ENCODE measurements around the gene MAP7. TPM values are rescaled to one million over a fixed set of nuclear protein-coding genes. Genes with fewer than 3 reads are reported as not detected.

MAP7 gene
- total and polyA plus RNA-seq, 2 donors (not counting 3 experiments of a cell fraction or from before 2014, with no cell fraction given), result 0.07 to 0.42 TPM

- H3K36me3 ChIP-seq (ENCODE audit: control insufficient read depth in 2 of 2, extremely low read depth in 1 of 2, insufficient read depth in 2 of 2, low read length in 2 of 2), result no peaks in the 10 kb centered on the region
- DNase-seq (ENCODE audit: low read depth, low spot score) (no peak), FAIRE-seq (no peak)
- no peaks in the 10 kb centered on the region for H4K20me1 ChIP-seq (replicated peaks; ENCODE audit: control insufficient read depth, extremely low read depth, insufficient read depth, low read length)
- no peak overlapping the region for H3K4me2 ChIP-seq (ENCODE audit: insufficient read depth, low read length)
- no peaks in the 10 kb centered on the region for H3K27me3 ChIP-seq (ENCODE audit: control insufficient read depth in 2 of 2, insufficient read depth in 2 of 2, low read length in 2 of 2)
- no peak overlapping the region for H3K27ac ChIP-seq (ENCODE audit: insufficient read depth, low read depth, low read length)
- H3K4me1 ChIP-seq (ENCODE audit: control insufficient read depth, extremely low read depth, insufficient read depth, low read length), result no peaks in the 10 kb centered on the region
- no peak overlapping the region for H3K4me3 ChIP-seq (replicated peaks in 1 of 3; ENCODE audit: insufficient read depth in 1 of 3, low read depth in 1 of 3, low read length in 3 of 3)
- intact Hi-C loops (cut with micrococcal nuclease) (no loop called here), dilution Hi-C loops (cut with MboI; ENCODE audit: extremely low pct_ligation_motif_present, low sequenced_read_pairs) (no loop called here)
- H3K9me3 ChIP-seq (replicated peaks; ENCODE audit: control insufficient read depth, insufficient read depth, low read length), result no peaks in the 10 kb centered on the region
- TF ChIP-seq GATA2 (IDR thresholded peaks at IDR 0.05; ENCODE audit: insufficient read depth, insufficient read length, low read depth, low read length) (no peak), FOS (IDR thresholded peaks at IDR 0.05; ENCODE audit: borderline replicate concordance, insufficient read depth, low read length) (no peak), EZH2 (IDR thresholded peaks at IDR 0.05; ENCODE audit: borderline replicate concordance, low read depth, low read length, severe bottlenecking) (no peak), POLR2AphosphoS5 (IDR thresholded peaks at IDR 0.05; ENCODE audit: insufficient read depth, low read depth, low read length) (no peak), MYC (IDR thresholded peaks at IDR 0.05; ENCODE audit: low read depth, low read length) (no peak), POLR2A (IDR thresholded peaks at IDR 0.05; ENCODE audit: low read depth, low read length) (no peak), MAX (IDR thresholded peaks at IDR 0.05; ENCODE audit: insufficient read depth, insufficient read length) (no peak), JUN (IDR thresholded peaks at IDR 0.05; ENCODE audit: borderline replicate concordance, insufficient read depth, insufficient read length, low read depth) (no peak)
- TF ChIP-seq, protein P1, sequence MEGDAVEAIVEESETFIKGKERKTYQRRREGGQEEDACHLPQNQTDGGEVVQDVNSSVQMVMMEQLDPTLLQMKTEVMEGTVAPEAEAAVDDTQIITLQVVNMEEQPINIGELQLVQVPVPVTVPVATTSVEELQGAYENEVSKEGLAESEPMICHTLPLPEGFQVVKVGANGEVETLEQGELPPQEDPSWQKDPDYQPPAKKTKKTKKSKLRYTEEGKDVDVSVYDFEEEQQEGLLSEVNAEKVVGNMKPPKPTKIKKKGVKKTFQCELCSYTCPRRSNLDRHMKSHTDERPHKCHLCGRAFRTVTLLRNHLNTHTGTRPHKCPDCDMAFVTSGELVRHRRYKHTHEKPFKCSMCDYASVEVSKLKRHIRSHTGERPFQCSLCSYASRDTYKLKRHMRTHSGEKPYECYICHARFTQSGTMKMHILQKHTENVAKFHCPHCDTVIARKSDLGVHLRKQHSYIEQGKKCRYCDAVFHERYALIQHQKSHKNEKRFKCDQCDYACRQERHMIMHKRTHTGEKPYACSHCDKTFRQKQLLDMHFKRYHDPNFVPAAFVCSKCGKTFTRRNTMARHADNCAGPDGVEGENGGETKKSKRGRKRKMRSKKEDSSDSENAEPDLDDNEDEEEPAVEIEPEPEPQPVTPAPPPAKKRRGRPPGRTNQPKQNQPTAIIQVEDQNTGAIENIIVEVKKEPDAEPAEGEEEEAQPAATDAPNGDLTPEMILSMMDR (IDR thresholded peaks at IDR 0.05; ENCODE audit: extremely low read depth in 1 of 2, insufficient read depth in 1 of 2, low read depth in 1 of 2, low read length in 2 of 2), result no peak
- H3K9me1 ChIP-seq (replicated peaks; ENCODE audit: control insufficient read depth, extremely low read depth, insufficient read depth, low read length), result no peaks in the 10 kb centered on the region
- ChIA-PET CTCF (interaction anchor here (1.4 to 1.9 kb wide), 2 partner anchors 47 to 345 kb away, joined by 3 to 4 read pairs; no protein-coding TSS in a partner anchor), POLR2A (no interaction called here)
- no TSS peak for BruUV-seq (replicated peaks)
- H3K79me2 ChIP-seq (ENCODE audit: control insufficient read depth, insufficient read depth, low read length), result no peaks in the 10 kb centered on the region
- no peak overlapping the region for H2AFZ ChIP-seq (ENCODE audit: low read depth, low read length)
- no peak overlapping the region for H3K9ac ChIP-seq (replicated peaks; ENCODE audit: extremely low read depth, insufficient read depth, low read length)
Measured at GRCh38 chr6:136500414-136500813, 49.8 kb downstream of the MAP7 start.
